Measurements from ENCODE around the gene SEC31A. TPM values are rescaled to one million over a fixed set of nuclear protein-coding genes. Genes with fewer than 3 reads are reported as not detected.

SEC31A gene
- total RNA-seq, 4 donors from 2014 or later, result 117 to 458 (median 253) TPM

- Histone ChIP-seq H3K4me1 (no peaks in the 10 kb centered on the region), H3K36me3 (no peaks in the 10 kb centered on the region), H3K4me3 (no peak overlapping the region), H3K9me3 (no peaks in the 10 kb centered on the region), H3K27me3 (no peaks in the 10 kb centered on the region), H3K27ac (no peak overlapping the region)
- no peak for DNase-seq
- intact Hi-C loops (cut with DNase I; ENCODE audit: low total_unique reads), result no loop called here
- TF ChIP-seq CTCF (IDR thresholded peaks at IDR 0.05) (no peak), POLR2A (IDR thresholded peaks at IDR 0.05) (no peak)
These were observed 80.8 kb downstream of the SEC31A start for GRCh38 chr4:82810176-82810575.

GRCh38 chr4:82809619-82810018 is 81.3 kb downstream of the SEC31A start:
- Histone ChIP-seq H3K27ac (no peak overlapping the region), H3K36me3 (no peaks in the 10 kb centered on the region), H3K9me3 (no peaks in the 10 kb centered on the region), H3K27me3 (no peaks in the 10 kb centered on the region), H3K4me3 (no peak overlapping the region), H3K4me1 (no peaks in the 10 kb centered on the region)
- intact Hi-C loops (cut with DNase I; ENCODE audit: low total_unique reads), result no loop called here
- DNase-seq, result no peak
- no peak for TF ChIP-seq CTCF (IDR thresholded peaks at IDR 0.05)

- Histone ChIP-seq H3K27ac (no peak overlapping the region), H3K4me1 (no peaks in the 10 kb centered on the region), H3K4me3 (no peak overlapping the region), H3K27me3 (no peaks in the 10 kb centered on the region), H3K36me3 (no peaks in the 10 kb centered on the region), H3K9me3 (no peaks in the 10 kb centered on the region)
- DNase-seq, result no peak
- TF ChIP-seq POLR2A (IDR thresholded peaks at IDR 0.05) (no peak), CTCF (IDR thresholded peaks at IDR 0.05) (no peak)
- intact Hi-C loops (cut with DNase I; ENCODE audit: low total_unique reads), result no loop called here
These were observed 87.2 kb downstream of the SEC31A start for GRCh38 chr4:82803746-82804145.

GRCh38 chr4:82802911-82803310 is 88.0 kb downstream of the SEC31A start:
- TF ChIP-seq CTCF (IDR thresholded peaks at IDR 0.05) (no peak), POLR2A (IDR thresholded peaks at IDR 0.05) (no peak)

GRCh38 chr4:82801910-82802521 is 88.9 kb downstream of the SEC31A start:
- TF ChIP-seq CTCF (IDR thresholded peaks at IDR 0.05) (peak in 1 of 4 experiments; percentile 8), POLR2A (IDR thresholded peaks at IDR 0.05) (no peak)

More at GRCh38 chr4:82802911-82803310, 88.0 kb downstream of the SEC31A start:
- no peaks in the 10 kb centered on the region for H3K9me3 ChIP-seq
- no peaks in the 10 kb centered on the region for H3K27me3 ChIP-seq
- no peaks in the 10 kb centered on the region for H3K36me3 ChIP-seq
- H3K27ac ChIP-seq, result no peak overlapping the region
- intact Hi-C loops (cut with DNase I; ENCODE audit: low total_unique reads), result no loop called here
- DNase-seq, result no peak
- H3K4me3 ChIP-seq, result no peak overlapping the region
- H3K4me1 ChIP-seq, result no peaks in the 10 kb centered on the region

More at GRCh38 chr4:82801910-82802521, 88.9 kb downstream of the SEC31A start:
- no peaks in the 10 kb centered on the region for H3K36me3 ChIP-seq
- no peaks in the 10 kb centered on the region for H3K27me3 ChIP-seq
- H3K4me3 ChIP-seq, result no peak overlapping the region
- no peaks in the 10 kb centered on the region for H3K9me3 ChIP-seq
- no peaks in the 10 kb centered on the region for H3K4me1 ChIP-seq
- no peak for DNase-seq
- H3K27ac ChIP-seq, result no peak overlapping the region
- intact Hi-C loops (cut with DNase I; ENCODE audit: low total_unique reads), result no loop called here

Measured in uterus (tissue), 4 donors.